NCI-H526 (cell line): ENCODE results near the gene PTK6.
A peak's percentile ranks its signal among the peaks of the same experiment; 100 is the strongest.

Experiments
- DNase-seq, 2 experiments: peaks; one replicate each; lab custom pipeline; 2025; lab: John Stamatoyannopoulos, UW

Gene PTK6

DNA sequence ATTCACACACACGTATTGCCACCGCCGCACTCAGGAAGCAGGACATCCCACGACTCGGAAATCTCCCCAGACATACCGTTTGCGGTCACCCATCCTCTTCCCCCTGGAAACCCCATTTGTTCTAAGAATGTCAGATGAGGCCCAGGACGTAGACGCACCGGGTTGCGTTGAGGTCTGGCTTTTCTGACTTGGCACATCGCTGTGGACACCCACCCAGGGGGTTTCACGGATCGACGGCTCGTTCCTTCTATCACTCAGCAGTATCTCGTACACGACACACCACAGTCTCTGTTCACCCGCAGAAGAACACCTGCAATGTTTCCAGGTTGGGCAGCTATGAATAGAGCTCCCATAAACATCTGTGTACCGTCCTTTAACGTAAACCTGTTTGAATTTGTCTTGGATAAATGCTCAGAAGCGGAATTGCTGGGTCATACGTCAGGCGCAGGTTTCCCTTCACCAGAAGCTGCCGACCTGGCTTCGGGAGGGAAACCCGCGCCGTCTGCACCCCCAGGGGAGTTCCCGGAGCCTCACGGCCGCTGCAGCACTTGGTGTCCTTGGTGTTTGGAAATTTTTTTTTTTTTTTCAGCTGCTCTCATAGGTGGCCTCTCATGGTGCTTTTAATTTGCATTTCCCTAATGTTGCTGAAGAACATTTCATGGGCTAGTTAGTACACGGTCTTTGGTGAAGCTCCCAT, 29.0 kb downstream of the PTK6 start:
- peak; percentile 69 to 88 for DNase-seq

DNA sequence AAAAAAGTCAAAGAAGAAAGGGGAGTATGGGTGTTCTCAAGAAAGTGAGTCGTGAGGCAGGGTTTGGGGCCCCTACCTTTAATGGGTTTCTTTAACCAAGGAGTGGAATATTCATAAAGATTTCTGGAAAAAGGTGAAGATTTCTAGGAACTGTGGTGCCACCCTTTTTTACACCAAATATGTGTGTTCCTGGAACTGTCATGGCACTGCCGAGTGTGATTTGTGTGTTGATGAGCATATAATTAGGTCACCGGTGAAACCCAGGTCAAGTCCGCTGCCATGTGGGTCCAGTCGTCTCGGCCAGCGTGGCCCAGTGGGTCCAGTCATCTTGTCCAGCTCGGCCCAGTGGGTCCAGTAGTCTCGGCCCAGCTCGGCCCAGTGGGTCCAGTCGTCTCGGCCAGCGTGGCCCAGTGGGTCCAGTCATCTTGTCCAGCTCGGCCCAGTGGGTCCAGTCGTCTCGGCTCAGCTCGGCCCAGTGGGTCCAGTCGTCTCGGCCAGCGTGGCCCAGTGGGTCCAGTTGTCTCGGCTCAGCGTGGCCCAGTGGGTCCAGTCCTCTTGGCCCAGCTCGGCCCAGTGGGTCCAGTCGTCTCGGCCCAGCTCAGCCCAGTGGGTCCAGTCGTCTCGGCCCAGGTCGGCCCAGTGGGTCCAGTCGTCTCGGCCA, 30.0 kb downstream of the PTK6 start:
- no peak for DNase-seq

DNA sequence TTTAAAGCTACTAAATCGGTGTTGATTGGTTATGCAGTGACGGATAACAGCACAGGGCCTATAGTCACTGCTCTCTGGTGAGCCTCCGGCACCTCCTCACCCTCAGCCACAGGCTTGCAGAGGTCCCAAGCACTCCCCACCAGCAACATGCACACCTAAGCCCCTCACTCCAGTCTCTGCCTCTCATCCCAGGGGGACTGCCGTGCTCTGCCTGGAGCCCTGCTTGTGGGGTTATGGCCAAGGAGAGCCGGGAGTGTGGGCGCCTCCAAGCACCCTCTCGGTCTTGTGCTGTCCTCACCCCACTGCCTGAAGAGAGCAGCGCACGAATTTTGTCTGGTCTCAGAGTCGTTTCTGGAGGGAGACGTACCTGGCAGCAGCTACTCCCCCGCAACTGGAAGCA, 31.5 kb downstream of the PTK6 start:
- no peak for DNase-seq

DNA sequence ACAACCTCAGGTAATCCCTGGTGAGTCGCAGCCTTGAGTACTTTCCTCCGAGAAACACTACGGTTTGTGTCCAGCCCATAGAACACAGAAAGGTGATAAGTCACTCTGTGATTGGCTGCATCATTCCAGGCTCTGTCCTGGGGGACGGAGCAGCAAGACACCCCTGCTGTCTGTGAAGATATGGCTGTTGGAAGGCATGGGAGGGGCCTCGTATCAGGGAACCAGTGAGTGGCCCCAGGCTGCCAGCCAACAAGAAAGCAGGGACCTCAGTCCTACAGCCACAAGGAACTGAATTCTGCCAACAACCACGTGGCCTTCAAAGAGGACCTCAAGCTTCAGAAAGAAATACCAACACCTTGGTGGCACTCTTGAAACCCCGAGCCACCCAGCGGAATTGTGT, 31.9 kb downstream of the PTK6 start:
- no peak for DNase-seq

DNA sequence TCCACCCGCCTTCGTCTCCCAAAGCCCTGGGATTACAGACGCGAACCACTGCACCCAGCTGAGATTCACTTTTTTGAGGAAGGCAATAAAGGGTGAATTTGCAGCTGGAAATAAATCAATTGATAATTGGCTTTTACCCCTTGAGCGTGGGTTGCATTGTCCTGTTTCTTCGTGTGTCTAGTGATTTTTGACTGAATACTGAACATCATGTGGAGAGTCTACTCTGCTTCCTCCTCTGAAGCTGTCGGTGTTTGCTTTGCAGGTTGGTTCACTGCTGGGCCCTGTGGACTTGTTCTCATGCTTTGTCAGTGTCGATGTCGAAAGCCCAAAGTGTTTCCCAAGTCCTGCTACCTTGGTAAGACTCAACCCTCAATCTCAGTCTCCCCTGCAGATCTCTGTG, 32.5 kb downstream of the PTK6 start:
- DNase-seq = no peak

DNA sequence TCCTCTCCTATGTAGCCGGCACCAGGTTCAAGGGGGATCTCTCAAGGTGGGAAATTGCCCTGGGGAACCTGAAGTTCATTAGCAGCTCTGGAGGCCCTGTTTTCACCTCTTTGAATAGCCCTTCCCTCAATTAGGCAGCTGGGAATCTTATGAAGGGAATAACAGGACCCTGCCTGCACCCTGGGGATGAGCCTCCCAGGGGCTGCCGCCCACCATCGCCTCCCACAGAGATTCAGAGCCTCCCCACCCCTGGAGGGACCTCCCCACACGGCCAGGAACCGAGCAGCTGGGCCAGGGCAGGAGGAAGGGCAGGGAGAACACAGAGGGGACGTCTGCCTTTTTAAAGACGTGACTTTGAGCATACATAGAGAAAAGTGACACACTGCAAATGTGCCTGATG, 33.7 kb downstream of the PTK6 start:
- DNase-seq = no peak

DNA sequence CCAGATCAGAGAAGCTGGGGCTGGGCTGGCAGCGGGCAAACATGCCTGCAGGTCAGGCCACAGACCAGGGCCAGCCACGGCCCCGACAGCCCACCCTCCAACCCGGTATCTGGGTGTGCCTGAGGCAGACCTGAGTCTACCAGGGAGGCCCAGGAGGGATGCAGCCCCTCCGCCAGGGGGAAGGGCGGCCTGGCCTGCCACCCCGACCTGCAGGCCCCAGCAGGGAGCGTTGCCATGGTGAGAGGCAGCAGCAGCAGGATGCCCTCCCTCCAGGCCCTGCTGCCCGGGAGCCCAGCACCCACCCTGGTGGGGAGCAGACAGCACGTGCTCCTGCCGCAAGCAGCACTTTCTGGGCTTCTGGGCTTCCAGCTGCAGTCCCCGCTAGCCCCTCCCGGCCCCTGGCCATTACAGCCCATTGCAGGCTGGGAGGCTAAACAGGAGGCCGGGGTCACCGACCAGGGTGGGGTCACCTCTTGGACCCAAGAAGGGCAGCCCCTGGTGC, 34.5 kb downstream of the PTK6 start:
- DNase-seq = peak in 1 of 2 experiments; percentile 55

DNA sequence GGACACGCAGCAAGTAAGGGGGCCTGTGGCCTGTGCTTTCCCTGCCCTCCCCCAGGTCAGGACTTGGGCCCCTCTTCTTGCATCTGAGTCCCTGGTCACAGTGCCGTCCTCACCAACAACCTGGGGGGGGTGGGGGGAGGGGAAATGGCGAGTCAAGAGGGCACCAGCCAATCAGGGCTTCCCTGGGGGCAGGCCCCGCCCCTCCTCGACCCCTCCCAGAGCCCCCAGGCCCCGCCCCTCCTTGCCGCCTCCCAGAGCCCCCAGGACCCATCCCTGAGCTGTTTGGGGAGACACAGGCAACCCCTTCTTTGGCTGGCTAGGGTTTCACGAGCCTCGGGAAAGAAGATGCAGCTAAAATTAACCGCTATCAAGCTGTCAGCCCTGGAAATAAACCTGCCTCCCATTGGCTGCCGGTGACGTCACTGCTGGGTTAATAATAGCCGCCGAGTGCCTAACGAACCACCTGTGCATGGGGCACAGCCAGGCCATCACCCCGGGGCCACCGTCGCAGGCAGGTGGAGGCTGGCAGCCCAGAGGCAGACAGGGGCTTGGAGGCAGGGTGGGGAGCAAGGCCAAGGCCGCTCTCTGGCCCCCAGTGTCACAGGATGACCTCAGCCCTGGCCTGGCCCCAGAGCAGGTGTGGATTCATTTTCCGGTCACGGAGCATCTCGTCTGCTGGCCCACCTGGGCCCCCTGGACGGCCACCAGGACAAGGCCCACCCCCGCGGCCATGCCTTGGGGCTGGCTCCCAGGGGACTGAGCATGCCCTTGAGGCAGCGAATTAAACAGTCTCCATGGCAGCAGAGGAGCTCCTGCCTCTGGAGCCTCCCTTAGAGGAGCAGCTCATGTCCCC, 35.1 kb downstream of the PTK6 start:
- peak in 1 of 2 experiments; percentile 86 for DNase-seq

DNA sequence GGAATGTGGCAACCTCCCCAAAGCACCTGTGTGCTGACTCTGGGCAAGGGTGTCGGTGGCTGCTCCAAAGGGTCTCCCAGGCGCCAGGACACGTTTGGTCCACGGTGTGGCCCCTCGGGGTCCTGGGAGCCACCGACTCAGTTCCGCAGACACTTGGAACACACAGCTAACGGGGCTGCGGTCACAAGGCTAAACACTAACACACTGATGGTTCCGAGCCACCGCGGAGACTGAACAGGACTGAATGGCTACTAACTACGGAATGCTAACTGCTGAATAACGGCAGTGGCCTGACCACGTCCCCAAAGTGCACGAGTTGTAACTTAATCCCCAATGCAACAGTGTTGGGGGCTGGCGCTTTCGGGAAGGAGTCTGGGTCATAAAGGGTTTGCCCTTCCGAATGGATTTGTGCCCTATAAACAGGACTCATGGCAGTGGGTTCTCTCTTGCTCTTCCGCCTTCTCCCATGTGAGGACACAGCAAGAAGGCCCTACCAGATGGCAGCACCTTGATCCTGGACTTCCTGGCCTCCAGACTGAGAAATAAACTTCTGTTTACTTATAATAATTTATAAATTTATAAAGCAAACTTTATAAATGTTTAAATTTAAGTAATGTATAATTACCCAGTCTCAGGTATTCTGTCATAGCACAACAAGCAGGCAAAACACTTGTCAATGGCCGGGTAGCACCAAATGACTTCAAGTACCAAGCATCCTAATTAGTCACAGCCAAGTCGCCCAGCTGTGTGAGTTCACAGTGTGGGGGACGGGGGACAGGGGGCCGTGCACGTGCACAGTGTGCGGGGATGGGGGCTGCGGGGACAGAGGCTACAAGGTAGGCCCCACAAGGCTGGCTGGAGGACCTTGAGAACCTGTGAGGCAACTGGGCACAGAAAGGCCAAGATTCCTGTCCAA, 36.0 kb downstream of the PTK6 start:
- no peak for DNase-seq

DNA sequence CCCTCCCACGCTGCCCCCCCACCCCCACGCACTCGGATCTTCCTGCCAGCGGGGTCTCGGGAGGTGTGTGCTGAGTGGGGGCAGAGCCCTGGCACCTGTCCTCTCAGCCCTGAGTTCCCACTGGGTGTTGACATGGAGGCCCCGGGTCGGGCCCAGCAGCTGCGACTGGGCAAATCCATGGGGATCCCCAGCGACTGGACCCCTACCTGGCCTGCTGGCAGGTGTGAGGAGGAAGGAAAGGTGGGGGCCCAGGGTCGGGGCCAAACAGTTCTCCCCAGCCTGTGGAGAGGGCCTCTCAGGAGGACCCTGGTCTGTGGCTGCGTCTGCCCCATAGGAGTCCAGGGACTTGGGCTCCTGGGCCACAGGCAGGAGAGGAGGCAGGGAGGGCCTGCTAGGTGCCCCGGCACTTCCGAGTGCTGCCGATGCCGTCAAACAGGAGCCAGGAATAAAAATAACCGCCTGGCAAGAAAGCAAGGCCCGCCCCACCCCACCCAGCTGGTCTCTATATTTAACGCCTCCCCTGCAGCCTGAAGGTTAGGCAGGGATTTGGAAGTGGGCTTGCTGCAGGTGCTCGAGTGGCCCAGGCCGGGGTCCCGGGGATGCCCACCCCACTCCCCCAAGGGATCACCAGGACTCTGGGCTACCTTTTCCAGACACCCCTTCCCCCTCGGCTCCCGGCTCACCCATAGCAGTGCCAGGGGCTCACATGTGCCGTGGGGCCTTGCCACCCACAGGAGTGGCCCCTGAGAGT, 36.9 kb downstream of the PTK6 start:
- no peak for DNase-seq

DNA sequence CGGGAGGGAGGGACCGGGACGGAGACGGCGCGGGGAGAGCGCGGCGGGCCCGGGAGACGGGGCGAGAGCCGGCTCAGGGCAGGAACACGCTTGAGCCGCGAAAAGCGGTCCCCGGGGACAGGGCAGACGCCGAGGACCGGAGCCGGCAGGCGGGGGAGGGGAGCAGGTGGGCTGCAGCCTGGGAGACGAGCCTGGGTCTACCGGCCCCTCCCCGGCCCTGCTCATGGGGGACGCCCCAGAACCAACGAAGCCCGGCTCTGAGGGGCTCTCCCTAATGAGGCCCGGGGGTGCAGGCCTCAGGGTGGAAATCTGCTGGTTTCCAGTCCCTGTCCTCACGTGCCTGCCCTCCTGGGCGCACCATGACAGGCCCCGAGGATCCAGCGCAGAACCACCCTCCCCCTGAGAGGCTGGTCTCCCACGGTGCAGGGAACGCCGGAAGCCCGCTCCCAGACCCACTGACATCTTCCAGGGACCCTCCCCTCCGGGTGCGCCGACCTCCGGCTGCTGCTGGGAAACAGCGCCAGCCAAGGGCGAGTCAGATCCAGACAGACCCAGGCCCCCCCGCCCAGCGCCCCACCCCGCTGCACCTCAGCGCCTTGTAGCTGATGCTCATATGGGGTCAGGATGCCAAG, 37.7 kb downstream of the PTK6 start:
- peak in 1 of 2 experiments; percentile 85 for DNase-seq

DNA sequence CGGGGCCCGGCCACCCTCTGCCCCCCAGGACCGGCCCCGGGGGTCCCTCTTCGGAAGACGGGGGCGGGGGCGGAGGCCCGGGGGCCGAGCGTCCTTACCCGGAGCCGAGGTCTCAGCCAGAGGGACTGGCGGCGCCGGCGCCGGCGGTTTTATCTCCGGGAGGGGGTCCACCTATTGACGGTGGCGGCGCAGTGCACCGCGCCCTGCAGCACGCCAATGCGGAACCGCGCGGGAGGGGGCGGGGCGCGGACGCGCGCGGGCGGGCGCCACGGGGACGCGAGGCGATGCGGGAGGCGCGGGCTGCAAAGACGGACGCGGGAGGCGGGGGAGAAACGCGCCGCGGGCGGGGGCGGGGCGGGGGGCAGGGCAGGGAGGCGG, 38.2 kb downstream of the PTK6 start, which contains the start of gene EEF1A2:
TSS of gene EEF1A2 (minus strand) at position 124 of the 378 bp plus-strand sequence. CDS start 1,320 bp downstream, outside the sequence.
- DNase-seq = peak in 1 of 2 experiments; percentile 85

DNA sequence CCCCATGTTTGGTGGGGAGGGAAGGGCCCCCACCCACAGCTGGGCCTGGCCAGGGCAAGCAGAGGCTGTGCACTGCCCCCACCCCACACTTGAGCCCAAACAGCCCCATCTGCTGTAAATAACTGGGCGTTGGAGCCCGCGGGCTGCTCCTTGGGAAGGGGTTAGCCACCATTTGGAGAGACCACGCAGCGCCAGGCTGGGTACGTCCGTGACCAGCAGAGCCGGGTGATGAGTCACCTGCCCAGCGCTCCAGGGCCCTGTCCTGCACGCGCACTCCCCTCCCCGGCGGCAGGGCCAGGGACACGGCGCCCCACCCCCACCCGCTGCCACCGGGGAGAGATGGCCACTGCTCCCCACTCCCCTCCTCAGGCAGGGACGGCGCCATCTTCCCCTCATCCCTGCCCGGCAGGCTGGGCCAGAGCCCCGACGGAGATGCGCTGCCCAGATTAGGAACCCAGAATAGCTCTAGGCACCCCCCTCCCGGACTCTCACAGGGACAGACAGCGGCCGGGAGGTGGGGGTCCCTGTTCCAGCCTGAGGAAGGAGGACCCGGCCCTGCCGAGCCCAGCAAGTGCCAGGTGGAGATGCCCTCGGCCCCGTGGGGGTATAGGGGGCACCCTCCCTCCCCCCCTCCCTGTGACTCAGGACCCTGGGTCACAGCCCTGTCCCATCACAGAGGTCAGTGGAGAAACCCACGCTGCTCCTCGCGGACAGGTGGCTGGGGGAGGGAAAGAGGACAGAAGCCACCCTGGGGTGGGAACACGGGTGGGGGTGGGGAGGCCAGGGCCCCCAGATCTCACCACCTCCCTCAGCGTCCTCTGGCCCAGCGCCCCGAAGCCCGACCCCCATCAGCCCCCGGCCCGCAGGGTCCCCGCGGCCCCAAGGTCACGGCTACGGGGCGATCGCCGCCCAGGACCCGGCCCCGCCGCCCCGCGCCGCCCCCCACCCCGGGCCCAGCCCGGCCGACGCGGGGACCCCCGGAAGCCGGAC, 38.9 kb downstream of the PTK6 start:
- peak in 1 of 2 experiments; percentile 64 for DNase-seq

DNA sequence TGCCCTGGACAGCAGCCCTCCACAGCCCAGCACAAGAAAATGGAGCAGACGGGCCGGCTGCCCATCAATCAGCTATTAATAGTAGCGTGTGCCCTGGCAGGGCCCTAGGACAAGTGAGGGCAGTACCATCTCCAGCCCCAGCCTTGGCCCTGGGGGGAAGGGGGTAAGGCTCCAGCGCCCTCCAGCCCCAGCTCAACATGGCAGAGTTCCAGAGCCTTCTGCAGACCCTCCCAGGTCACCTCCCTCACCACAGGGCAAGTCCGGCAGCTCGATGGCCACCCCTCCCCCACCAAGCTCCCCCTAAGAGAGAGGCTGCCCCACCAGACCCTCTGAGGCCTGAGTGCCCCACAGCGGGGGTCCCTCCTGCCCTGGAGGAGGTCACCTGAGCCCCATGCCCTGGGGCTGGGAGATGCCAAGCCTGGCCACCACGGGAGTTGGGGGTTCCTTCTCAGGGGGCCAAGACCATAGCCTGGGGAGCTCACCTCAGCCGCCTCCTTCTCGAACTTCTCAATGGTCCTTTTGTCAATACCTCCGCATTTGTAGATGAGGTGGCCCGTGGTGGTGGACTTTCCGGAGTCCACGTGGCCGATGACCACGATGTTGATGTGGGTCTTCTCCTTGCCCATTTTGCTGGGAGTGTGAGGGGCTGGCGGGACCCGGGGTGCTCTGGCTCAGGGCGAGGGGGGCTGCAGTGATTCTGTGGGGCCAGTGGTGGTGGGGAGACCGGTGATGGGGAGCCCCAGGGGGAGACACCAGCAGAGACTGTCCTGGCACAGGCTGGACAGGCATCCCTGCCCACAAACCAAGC, 39.8 kb downstream of the PTK6 start:
- no peak for DNase-seq

DNA sequence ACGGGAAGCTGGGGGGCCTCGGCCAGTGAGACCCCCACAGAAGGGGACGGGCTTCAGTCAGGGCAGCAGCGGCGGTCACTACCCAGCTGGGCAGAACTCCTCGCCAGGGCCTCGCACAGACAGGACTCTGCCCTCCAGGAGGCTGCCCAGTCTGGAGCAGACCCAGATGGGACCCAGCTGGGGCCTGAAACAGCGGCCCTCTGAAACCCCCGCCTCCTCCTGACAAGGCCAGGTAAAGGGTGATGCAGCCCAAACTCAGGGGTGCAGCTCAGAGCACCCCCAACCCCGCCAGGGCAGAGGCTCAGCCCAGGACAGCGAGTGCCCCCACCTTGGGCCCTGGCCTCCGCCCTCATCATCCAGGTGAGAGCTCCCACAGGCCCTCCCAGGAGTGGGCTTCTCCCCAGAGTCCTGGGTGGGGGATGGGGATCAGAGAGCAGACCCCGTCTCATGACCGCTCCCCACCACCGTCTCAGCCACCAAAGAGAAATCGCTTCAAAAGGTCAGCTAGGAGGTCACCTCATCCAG, 40.5 kb downstream of the PTK6 start:
- no peak for DNase-seq

DNA sequence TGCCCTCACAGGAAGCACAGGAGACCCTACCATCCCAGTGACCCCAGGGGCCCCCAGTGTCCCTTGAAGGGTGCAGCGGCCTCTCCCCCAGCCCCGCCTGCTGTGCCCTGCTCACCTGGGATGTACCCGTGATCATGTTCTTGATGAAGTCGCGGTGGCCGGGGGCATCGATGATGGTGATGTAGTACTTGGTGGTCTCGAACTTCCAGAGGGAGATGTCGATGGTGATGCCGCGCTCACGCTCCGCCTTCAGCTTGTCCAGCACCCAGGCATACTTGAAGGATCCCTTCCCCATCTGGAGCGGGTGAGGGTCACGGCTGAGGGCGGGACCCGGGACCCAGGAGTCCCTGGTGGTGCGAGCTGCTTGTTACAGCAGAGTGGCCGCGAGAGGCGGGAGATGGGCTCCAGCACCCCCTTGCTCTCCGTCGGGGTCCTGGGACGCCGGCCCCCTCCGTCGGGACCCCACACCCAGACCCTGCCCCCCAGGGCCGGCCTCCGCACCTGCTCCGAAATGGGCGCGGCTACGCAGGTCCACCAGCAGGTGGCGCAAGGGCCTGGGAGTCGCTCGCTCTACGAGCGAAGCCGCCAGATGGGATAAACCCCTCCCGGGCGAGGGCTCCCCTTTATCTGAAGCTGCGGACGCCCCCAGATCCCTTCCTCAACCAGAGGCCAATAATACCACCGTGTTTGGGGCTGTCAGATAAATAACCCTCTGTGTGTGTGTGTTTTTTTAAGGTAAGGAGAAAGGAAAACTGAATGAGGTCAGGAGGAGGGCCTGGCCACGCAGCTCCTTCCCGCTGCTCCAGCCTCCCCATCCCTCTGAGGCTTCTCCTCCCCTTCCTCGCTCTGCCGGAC, 41.2 kb downstream of the PTK6 start:
- DNase-seq = peak in 1 of 2 experiments; percentile 78

DNA sequence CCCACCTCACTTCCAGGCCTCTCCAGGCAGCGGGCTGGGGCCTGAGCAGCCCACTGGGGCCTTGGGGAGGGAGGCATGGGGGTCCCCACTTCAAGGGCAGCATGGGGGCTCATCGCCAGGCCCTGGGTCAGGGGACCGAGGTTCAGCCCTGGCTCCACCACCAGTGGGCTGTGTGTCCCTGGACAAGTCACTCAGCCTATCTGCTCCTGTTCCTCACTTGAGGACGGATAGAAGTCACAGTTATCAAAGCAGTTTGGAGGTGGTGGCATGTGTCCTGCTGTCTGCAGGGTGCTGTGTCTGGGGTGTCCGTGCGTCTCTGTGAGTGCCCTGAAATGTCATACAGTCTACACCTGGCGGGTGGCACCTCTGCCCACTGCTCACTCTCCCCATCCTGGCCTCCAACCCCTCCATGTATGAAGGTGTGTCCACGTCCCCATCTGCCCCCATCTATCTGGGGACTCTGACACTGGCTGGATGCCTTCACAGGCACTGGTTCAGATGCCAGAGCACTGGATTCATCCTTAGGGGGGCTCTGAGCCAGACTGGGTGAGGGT, 41.9 kb downstream of the PTK6 start:
- DNase-seq = no peak
